ENCODE data around the gene RPL31.

The RPL31 gene

DNA sequence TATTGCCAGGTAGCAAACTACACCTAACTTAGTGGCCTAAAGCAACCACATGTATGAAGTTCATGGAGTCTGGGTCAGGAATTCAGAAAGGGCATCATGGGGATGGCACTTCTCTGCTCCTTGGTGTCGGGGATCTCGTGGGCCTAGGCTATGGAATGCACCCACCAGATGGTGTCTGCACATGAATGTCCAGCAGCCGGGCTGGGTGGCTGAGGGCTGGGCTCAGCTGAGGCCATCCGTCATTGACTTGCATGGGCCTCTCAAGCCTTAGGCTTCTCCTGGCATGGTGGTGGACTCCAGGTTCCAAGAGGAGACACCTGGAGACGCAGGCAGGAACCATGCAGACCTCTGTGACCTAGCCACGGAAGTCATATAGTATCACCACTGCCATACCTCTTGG lies 26.0 kb upstream of the RPL31 start:
- no peak for DNase-seq

DNA sequence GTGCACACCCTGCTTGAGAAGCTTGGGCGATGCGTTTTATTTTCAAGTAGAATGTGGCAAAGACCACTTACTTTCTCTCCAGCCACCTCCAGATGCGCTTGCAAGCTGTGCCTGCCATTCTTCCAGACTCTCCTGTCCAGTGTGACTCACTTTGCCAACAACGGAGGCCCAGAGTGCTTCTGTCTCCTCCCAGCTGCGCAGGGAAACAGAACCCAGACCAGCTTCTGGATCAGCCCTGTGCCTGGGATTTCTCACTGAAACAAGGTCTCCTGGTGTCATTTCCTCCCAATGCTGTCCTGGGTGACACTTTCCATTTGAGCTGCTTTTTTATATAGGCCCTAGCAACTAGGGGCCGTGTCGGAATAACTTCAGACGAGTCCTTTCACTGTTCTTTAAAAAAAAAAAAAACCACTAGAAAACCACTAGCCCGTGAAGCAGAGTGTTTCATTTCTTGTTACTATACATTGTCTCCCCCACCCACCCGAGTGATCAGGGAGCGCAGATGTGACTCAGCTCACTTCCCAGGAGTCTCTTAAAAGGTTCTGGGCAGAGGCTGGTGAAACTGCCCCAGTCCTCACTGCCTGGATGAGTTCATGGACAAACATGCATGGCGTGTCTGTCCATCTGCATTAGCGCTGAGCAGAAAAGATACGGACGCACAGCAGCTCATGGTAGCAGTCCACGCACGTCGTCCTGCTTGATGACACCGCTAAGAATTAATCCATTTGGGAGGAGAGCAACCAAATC lies 25.3 kb upstream of the RPL31 start:
- DNase-seq = no peak

GRCh38 chr2:100977511-100977910 lies 24.6 kb upstream of the RPL31 start:
- no peak for DNase-seq

GRCh38 chr2:100978582-100979191 lies 23.4 kb upstream of the RPL31 start:
- DNase-seq = no peak

DNA sequence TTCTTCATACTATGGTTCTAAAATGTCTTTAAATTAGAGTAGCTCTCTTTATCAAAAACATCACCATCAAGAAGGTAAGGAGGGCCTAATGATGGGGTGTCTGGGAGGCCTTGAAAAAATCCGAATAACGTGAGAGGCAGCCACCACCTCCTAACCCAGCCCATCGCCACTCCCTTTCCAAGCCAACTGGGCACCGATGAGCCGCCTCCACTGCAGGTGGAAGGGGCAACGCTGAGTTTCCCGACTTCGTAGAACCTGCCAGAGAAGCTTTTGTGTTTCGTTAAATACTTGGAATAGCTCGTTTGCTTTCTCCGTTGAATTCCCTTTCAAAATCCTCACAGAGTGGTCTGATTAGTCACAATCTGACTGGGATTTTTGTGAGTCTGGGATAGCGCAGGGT lies 22.0 kb upstream of the RPL31 start:
- no peak for DNase-seq

- no peak for DNase-seq
Measured at GRCh38 chr2:100981011-100981410, 21.1 kb upstream of the RPL31 start.

DNA sequence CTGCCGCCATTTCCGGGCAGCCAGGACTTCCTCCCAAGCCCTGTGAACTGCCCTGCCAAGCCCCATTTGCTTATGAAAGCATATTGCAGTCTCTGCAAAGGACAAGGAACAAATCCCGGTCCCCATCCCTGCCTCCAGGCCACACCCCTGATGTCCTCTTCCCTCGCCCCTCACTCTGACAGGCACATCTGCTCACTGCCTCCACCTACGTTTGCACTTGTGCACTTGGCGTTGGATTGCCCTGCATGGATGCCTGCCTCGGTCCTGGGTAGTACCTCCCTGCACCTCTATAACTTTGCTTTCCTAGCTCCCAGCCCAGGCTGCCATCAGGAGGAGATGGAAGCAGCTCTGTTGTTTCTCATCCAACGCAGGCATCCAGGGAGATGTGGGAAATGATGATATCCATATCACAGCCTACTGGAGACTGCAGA lies 19.6 kb upstream of the RPL31 start:
- no peak for DNase-seq

DNA sequence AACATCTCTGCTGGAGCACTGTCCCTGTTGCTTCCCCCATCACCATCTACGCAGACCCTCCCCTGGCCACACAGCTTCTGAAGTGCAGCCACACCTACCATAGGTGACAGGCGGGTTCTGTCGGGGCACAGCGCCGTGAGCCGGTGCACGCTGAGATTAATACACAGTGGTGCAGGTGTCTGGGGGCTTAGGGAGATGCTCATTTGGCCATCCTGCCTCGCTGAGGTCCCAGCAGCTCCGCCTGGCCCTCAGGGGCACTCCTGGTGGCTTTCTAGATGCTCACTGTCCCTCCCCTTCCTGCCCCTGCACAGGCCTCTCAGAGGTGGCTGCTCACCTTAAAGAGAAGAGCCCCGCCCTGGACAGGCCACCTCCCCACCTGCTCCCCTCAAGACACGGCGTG lies 18.9 kb upstream of the RPL31 start:
- no peak for DNase-seq

- no peak for DNase-seq
Measured at GRCh38 chr2:100983684-100984310, 18.3 kb upstream of the RPL31 start.

- DNase-seq = peak; percentile 63
Measured at GRCh38 chr2:100984892-100985307, 17.2 kb upstream of the RPL31 start.

- DNase-seq = no peak
Measured at GRCh38 chr2:100986157-100986556, 15.9 kb upstream of the RPL31 start.

GRCh38 chr2:100987536-100987935 lies 14.6 kb upstream of the RPL31 start:
- DNase-seq = no peak

DNA sequence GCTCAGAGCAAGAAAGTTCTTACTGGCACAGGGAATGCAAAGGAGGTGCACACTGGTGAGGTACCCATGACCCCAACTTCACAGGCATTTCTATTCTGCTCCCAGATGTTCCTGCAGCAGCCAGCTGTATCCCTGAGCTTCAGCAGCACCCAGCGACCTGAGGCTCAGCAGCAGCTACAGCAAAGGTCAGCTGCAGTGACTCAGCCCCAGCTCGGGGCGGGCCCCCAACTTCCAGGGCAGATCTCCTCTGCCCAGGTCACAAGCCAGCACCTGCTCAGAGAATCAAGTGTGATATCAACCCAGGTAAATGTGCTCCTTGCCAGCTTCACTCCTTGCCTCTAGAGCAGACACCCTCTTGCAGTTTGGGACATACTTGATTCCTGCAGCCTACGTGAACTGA lies 14.1 kb upstream of the RPL31 start:
- no peak for DNase-seq

DNA sequence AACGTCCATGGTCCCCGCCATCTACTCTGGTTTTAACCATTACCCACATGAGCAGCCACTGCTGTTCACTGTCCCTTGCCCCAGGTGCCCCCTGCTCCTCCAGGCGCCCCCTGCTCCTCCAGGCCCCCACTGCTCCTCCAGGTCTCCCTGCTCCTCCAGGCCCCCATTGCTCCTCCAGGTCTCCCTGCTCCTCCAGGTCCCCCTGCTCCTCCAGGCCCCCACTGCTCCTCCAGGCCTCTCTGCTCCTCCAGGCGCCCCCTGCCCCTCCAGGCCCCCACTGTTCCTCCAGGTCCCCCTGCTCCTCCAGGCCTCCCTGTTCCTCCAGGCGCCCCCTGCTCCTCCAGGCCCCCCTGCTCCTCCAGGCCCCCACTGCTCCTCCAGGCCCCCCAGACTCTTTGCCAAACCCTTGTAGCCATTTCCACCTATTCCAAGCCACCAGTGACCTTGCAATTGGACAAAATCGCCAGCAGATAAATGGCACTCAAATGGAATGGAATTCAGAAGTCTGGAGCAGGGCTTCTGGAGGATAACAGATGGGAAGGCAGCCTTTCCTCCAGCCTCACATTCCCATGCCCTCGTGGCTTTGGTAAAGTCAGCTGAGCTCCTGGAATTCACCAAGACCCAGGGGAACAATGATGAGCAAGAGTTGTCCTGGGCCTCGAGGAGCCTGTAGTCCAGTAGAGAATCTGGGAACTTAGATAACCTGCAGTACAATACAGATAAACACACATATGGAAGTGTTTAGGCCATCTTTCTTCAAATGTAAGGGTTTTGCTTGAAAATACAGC lies 13.3 kb upstream of the RPL31 start:
- no peak for DNase-seq

DNA sequence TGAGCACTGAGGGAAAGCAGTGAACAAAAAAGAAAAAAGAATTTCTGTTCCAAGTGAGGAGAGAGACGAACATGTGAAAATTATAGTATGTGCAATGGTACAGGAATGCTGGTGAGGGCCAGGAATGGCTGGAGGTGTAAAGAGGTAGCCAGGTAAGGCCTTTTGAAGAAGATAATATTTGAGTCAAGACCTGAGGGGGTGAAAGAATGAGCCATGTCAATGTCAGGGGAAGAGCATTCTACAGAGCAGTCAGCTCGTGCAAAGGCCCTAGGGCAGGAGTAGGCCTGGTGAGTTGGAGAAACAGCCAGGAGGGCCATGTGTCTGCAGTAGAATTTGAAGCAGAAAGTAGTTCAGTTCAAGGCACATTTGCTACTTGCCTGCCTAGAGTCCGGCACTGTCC lies 12.4 kb upstream of the RPL31 start:
- no peak for DNase-seq

- no peak for DNase-seq
Measured at GRCh38 chr2:100990166-100990565, 11.9 kb upstream of the RPL31 start.

DNA sequence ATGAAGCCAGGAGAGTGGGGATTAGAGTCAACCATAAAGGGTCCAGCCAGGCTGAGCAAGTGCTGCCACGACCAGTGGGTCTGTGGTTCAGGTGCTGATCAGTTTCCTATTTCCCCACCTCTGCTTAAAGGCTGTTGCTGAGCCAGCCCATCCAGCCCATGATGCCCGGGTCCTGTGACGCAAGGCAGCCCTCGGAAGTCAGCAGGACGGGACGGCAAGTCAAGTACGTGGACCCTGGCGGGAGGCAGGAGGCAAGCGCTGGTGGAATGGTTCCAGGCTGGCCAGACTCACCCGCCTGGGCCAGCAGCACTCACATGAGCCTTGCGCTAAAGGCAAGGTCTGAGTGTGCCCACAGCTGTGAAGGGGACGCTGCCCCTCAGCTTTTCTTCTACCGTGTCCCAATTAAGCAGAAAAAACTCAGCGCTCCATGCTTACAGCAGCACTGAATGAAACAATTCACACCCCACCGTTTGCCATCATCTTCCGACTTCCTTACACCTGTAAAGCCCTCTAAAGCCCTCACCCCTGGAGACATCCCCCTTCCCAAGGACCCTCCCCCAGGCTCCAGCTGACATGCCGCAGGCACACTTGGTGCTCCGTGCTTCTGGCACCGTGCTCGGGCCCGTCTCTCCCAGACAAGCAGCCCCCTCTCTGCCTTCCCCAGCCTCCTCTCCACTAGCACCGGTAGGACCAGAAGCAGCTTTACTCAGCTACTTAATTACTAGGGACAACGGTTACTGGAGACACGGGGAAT lies 11.3 kb upstream of the RPL31 start:
- no peak for DNase-seq

- DNase-seq = no peak
Measured at GRCh38 chr2:100991404-100991773, 10.7 kb upstream of the RPL31 start.

DNA sequence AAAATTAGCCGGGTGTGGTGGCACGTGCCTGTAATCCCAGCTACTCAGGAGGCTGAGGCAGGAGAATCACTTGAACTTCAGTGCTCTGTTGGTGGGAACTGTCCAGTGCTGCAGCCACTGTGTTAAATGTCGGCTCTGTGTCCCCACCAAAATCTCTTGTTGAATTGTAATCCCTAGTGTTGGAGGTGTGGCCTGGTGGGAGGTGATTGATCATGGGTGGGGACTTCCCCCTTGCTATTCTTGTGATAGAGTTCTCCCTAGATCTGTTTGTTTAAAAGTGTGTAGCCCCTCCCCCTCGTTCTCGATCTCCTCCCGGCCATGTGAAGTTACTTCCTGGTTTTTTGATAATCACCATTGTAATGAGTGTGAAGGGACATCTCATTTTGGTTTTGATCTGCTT lies 9.8 kb upstream of the RPL31 start:
- DNase-seq = no peak

DNA sequence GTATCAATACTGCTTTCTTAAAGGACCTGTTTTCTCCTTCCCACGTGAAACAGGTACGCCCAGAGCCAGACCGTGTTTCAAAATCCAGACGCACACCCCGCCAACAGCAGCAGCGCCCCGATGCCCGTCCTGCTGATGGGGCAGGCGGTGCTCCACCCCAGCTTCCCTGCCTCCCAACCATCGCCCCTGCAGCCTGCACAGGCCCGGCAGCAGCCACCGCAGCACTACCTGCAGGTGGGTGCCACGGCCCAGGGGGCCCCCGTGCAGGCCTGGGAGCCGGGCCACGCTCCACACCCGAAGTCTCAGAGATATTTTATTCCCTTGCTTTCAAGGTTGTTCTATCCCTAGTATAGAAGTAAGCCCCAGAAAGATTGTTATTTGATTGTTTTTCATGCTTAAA lies 8.8 kb upstream of the RPL31 start:
- DNase-seq = no peak

GRCh38 chr2:100995309-100996075 lies 6.6 kb upstream of the RPL31 start:
- DNase-seq = no peak

Data from NCI-H1436 (cell line).